Muscle of leg (tissue), 11 donors: ENCODE results near the gene CLDN14. TPM values are rescaled to one million over a fixed set of nuclear protein-coding genes. Genes with fewer than 3 reads are reported as not detected.

Experiments used
- DNase-seq: peaks from one replicate; pipeline ENCODE4 v3.0.0; 2013
- H3K27ac ChIP-seq: one replicate; pipeline ENCODE4 v1.5.1; 2013; ENCODE audit warnings: mild to moderate bottlenecking, low read length, control low read depth
- H3K27me3 ChIP-seq: one replicate; pipeline ENCODE4 v1.6.1; 2013; ENCODE audit warnings: low read length; ENCODE audit not compliant: control insufficient read depth, insufficient read depth
- H3K36me3 ChIP-seq: one replicate; pipeline ENCODE4 v1.6.1; 2013; ENCODE audit warnings: low read length; ENCODE audit not compliant: control insufficient read depth, insufficient read depth
- H3K4me1 ChIP-seq: one replicate; pipeline ENCODE4 v1.6.1; 2013; ENCODE audit warnings: low read length; ENCODE audit not compliant: control insufficient read depth, insufficient read depth
- H3K4me3 ChIP-seq: one replicate; pipeline ENCODE4 v1.5.1; 2013; ENCODE audit warnings: low read length, control low read depth
- H3K9me3 ChIP-seq: replicated peaks from 2 replicates; pipeline ENCODE4 v1.6.1; 2013; ENCODE audit warnings: low read depth, low read length; ENCODE audit not compliant: control insufficient read depth
- WGBS: methylation state at CpG from one replicate; pipeline ENCODE4 v1.1.5; 2013; ENCODE audit warnings: missing lambda C conversion rate; ENCODE audit not compliant: insufficient coverage; 5-methylcytosine and 5-hydroxymethylcytosine counted together
- polyA plus RNA-seq, 8 donors: library from polyadenylated mRNA; unstranded; fragments of 120-200 nt; gene quantifications; one replicate each; pipeline versions ENCODE4 v1.2.1 to v1.2.3, GENCODE V29; 2013; ENCODE audit warnings: inconsistent platforms in 1 of 8, low replicate concordance in 1 of 8; ENCODE audit not compliant: insufficient read length in 8 of 8, insufficient read depth in 1 of 8
- total RNA-seq: library from RNA; stranded (reverse); fragments of 120-200 nt; gene quantifications from one replicate; pipeline ENCODE4 v1.2.4, GENCODE V29; 2013

Gene CLDN14
- total and polyA plus RNA-seq, 9 donors: 0.18 to 8.1 (median 4.1) TPM

GRCh38 chr21:36461277-36461917, 18.5 kb downstream of the CLDN14 start:
- no peaks in the 10 kb centered on the region for H3K36me3 ChIP-seq
- H3K4me3 ChIP-seq: no peak overlapping the region
- peaks cover 16% of the 10 kb centered on the region for H3K4me1 ChIP-seq
- no peaks in the 10 kb centered on the region for H3K9me3 ChIP-seq
- WGBS: 95% methylated on average over 31 of the region's 34 CpGs
- no peak for DNase-seq
- H3K27me3 ChIP-seq: no peaks in the 10 kb centered on the region
- H3K27ac ChIP-seq: no peak overlapping the region

- Histone ChIP-seq H3K4me3 (no peak overlapping the region), H3K27me3 (no peaks in the 10 kb centered on the region)
- WGBS: 80% methylated on average over 16 of the region's 16 CpGs
Observed at GRCh38 chr21:36460866-36461265, 19.1 kb downstream of the CLDN14 start.

GRCh38 chr21:36459098-36459497, 20.8 kb downstream of the CLDN14 start:
- WGBS: 82% methylated on average over 6 of the region's 6 CpGs
- Histone ChIP-seq H3K36me3 (no peaks in the 10 kb centered on the region), H3K27me3 (no peaks in the 10 kb centered on the region), H3K9me3 (no peaks in the 10 kb centered on the region), H3K4me3 (no peak overlapping the region), H3K27ac (no peak overlapping the region), H3K4me1 (peaks cover 12% of the 10 kb centered on the region)
- DNase-seq: no peak

More at GRCh38 chr21:36460866-36461265, 19.1 kb downstream of the CLDN14 start:
- no peak for DNase-seq
- peaks cover 16% of the 10 kb centered on the region for H3K4me1 ChIP-seq
- no peak overlapping the region for H3K27ac ChIP-seq
- H3K36me3 ChIP-seq: no peaks in the 10 kb centered on the region
- H3K9me3 ChIP-seq: no peaks in the 10 kb centered on the region

GRCh38 chr21:36456729-36457414, 23.1 kb downstream of the CLDN14 start:
- H3K27me3 ChIP-seq: no peaks in the 10 kb centered on the region
- no peaks in the 10 kb centered on the region for H3K36me3 ChIP-seq
- no peak overlapping the region for H3K27ac ChIP-seq
- peaks cover 17% of the 10 kb centered on the region for H3K4me1 ChIP-seq
- WGBS: 58% methylated on average over 5 of the region's 7 CpGs
- no peak overlapping the region for H3K4me3 ChIP-seq
- DNase-seq: no peak
- no peaks in the 10 kb centered on the region for H3K9me3 ChIP-seq

- 59% methylated on average over 3 of the region's 4 CpGs for WGBS
- H3K27me3 ChIP-seq: no peaks in the 10 kb centered on the region
- no peaks in the 10 kb centered on the region for H3K36me3 ChIP-seq
- H3K9me3 ChIP-seq: no peaks in the 10 kb centered on the region
- no peak for DNase-seq
- no peak overlapping the region for H3K27ac ChIP-seq
- H3K4me3 ChIP-seq: no peak overlapping the region
- H3K4me1 ChIP-seq: peaks cover 17% of the 10 kb centered on the region
Observed at GRCh38 chr21:36454706-36455105, 25.2 kb downstream of the CLDN14 start.

GRCh38 chr21:36454093-36454531, 25.8 kb downstream of the CLDN14 start:
- Histone ChIP-seq H3K4me1 (peaks cover 11% of the 10 kb centered on the region), H3K27me3 (no peaks in the 10 kb centered on the region), H3K36me3 (no peaks in the 10 kb centered on the region), H3K27ac (no peak overlapping the region), H3K4me3 (no peak overlapping the region), H3K9me3 (no peaks in the 10 kb centered on the region)
- DNase-seq: peak; percentile 22
- WGBS: 21% methylated on average over 2 of the region's 4 CpGs

- H3K36me3 ChIP-seq: no peaks in the 10 kb centered on the region
- H3K27ac ChIP-seq: no peak overlapping the region
- no peaks in the 10 kb centered on the region for H3K9me3 ChIP-seq
- WGBS: no CpG with 5 or more reads among the region's 6 CpGs
- no peaks in the 10 kb centered on the region for H3K27me3 ChIP-seq
- no peak for DNase-seq
- peaks cover 10% of the 10 kb centered on the region for H3K4me1 ChIP-seq
- H3K4me3 ChIP-seq: no peak overlapping the region
Observed at GRCh38 chr21:36452281-36452825, 27.6 kb downstream of the CLDN14 start.

GRCh38 chr21:36451506-36451905, 28.4 kb downstream of the CLDN14 start:
- H3K27ac ChIP-seq: no peak overlapping the region
- WGBS: 100% methylated on average over 3 of the region's 8 CpGs
- no peaks in the 10 kb centered on the region for H3K27me3 ChIP-seq
- H3K9me3 ChIP-seq: no peaks in the 10 kb centered on the region
- no peak overlapping the region for H3K4me3 ChIP-seq
- no peak for DNase-seq
- H3K36me3 ChIP-seq: no peaks in the 10 kb centered on the region
- H3K4me1 ChIP-seq: peaks cover 10% of the 10 kb centered on the region

GRCh38 chr21:36450511-36450910, 29.4 kb downstream of the CLDN14 start:
- H3K36me3 ChIP-seq: no peaks in the 10 kb centered on the region
- no peak overlapping the region for H3K4me3 ChIP-seq
- no peaks in the 10 kb centered on the region for H3K9me3 ChIP-seq
- WGBS: no CpG with 5 or more reads among the region's 2 CpGs
- peaks cover 10% of the 10 kb centered on the region for H3K4me1 ChIP-seq
- H3K27ac ChIP-seq: no peak overlapping the region
- DNase-seq: no peak
- no peaks in the 10 kb centered on the region for H3K27me3 ChIP-seq

GRCh38 chr21:36446301-36446700, 33.6 kb downstream of the CLDN14 start:
- H3K4me1 ChIP-seq: no peaks in the 10 kb centered on the region
- peak; percentile 62 for DNase-seq
- H3K27me3 ChIP-seq: no peaks in the 10 kb centered on the region
- no peak overlapping the region for H3K27ac ChIP-seq
- no peak overlapping the region for H3K4me3 ChIP-seq
- no peaks in the 10 kb centered on the region for H3K36me3 ChIP-seq
- WGBS: 34% methylated on average over 7 of the region's 10 CpGs
- H3K9me3 ChIP-seq: no peaks in the 10 kb centered on the region
